Prostate gland (tissue), 2 donors: ENCODE measurements around the gene SLC35G1.

ENCODE experiments used
- CTCF ChIP-seq, 4 experiments: fragments of 200-600 bp in 2 of 4; fragments of 450-650 bp in 2 of 4; sonication (generic) in 2 of 4; IDR thresholded peaks; 1 replicate in 3 of 4; 2 replicates in 1 of 4; pipeline ENCODE4 v1.5.1; 2016 to 2019; ENCODE audit warnings: antibody characterized with exemption in 4 of 4, mild to moderate bottlenecking in 2 of 4, moderate library complexity in 2 of 4
- POLR2A ChIP-seq: fragments of 450-650 bp; IDR thresholded peaks from one replicate; pipeline ENCODE4 v1.6.1; 2016; ENCODE audit warnings: antibody characterized with exemption, mild to moderate bottlenecking

- TF ChIP-seq CTCF (IDR thresholded peaks at IDR 0.05), result no peak
- TF ChIP-seq POLR2A, result no peak
These were observed 44.4 kb downstream of the SLC35G1 start for GRCh38 chr10:93938140-93938539.
